Measurements from ENCODE around the gene SORCS1. TPM values are rescaled to one million over a fixed set of nuclear protein-coding genes. Genes with fewer than 3 reads are reported as not detected.

Gene SORCS1
- total and polyA plus RNA-seq, 2 of the 8 experiments (the other 6 are each of a cell fraction or from before 2014, with no cell fraction given): 4.1 to 4.6 TPM

- Histone ChIP-seq H2BK20ac (ENCODE audit: low read length) (no peak overlapping the region), H3K27me3 (replicated peaks in 1 of 4; ENCODE audit: control insufficient read depth in 3 of 4, extremely low read depth in 1 of 4, insufficient read depth in 3 of 4, low read length in 3 of 4) (peaks cover 2 to 14% (median 5%) of the 10 kb centered on the region in 4 experiments; a peak in 4 of 7 replicates), H3K79me1 (ENCODE audit: low read depth, low read length) (no peaks in the 10 kb centered on the region), H2AK5ac (ENCODE audit: low read depth, low read length) (no peak overlapping the region), H3K56ac (replicated peaks; ENCODE audit: insufficient read length, low read depth, low read length) (no peak overlapping the region), H3K23ac (ENCODE audit: insufficient read length) (no peak overlapping the region), H3K14ac (ENCODE audit: insufficient read length) (no peak overlapping the region), H2BK15ac (ENCODE audit: low read length) (no peak overlapping the region), H3K23me2 (ENCODE audit: low read depth, low read length) (no peaks in the 10 kb centered on the region), H3K4me3 (ENCODE audit: extremely low read depth in 1 of 4, insufficient read depth in 2 of 4, low read depth in 3 of 4, low read length in 4 of 4) (no peak overlapping the region), H3K9ac (replicated peaks in 1 of 4; ENCODE audit: extremely low read depth in 1 of 4, low read depth in 3 of 4, low read length in 3 of 4) (no peak overlapping the region), H3K9me3 (ENCODE audit: insufficient read depth in 2 of 2, low read depth in 1 of 2, low read length in 1 of 2) (no peaks in the 10 kb centered on the region), H3K4ac (replicated peaks; ENCODE audit: insufficient read length, low read depth, low read length) (no peak overlapping the region), H4K91ac (replicated peaks; ENCODE audit: insufficient read length, low read length) (no peak overlapping the region), H2AFZ (ENCODE audit: low read length) (no peak overlapping the region), H3K27ac (ENCODE audit: low read depth, low read length) (no peak overlapping the region), H2BK120ac (replicated peaks; ENCODE audit: low read depth, low read length) (no peak overlapping the region), H3K4me2 (ENCODE audit: insufficient read depth in 1 of 2, low read depth in 2 of 2, low read length in 2 of 2) (no peak overlapping the region), H3K36me3 (ENCODE audit: control insufficient read depth in 2 of 4, insufficient read depth in 4 of 4, low read length in 3 of 4) (no peaks in the 10 kb centered on the region), H2BK5ac (ENCODE audit: low read depth, low read length) (no peak overlapping the region), H3K79me2 (ENCODE audit: control insufficient read depth in 1 of 2, insufficient read depth in 2 of 2, low read length in 2 of 2) (no peaks in the 10 kb centered on the region), H4K20me1 (replicated peaks in 1 of 2; ENCODE audit: control insufficient read depth in 1 of 2, insufficient read depth in 2 of 2, low read length in 2 of 2) (no peaks in the 10 kb centered on the region), H3K4me1 (replicated peaks in 1 of 4; ENCODE audit: control insufficient read depth in 3 of 4, insufficient read depth in 4 of 4, low read length in 3 of 4) (peaks cover 0 to 18% (median 7%) of the 10 kb centered on the region in 4 experiments; a peak in 6 of 7 replicates), H4K8ac (ENCODE audit: extremely low read depth, insufficient read depth, low read length) (no peak overlapping the region), H3K18ac (ENCODE audit: extremely low read depth, low read length) (no peak overlapping the region), H4K5ac (ENCODE audit: insufficient read length, low read depth, low read length) (no peak overlapping the region), H2BK12ac (ENCODE audit: low read depth, low read length) (no peak overlapping the region)
- ChIA-PET CTCF (ENCODE audit: partially characterized antibody) (interaction anchor here (0.7 kb wide), 1 partner anchor 65 kb away, joined by 3 read pairs; no protein-coding TSS in a partner anchor), POLR2A (ENCODE audit: partially characterized antibody) (no interaction called here)
- 90% methylated on average over 4 of the region's 4 CpGs; no CpG with 5 or more reads in 1 of the 2 experiments for WGBS, 2 experiments (ENCODE audit: extremely low coverage in 1 of 2, insufficient coverage in 1 of 2, insufficient read length in 1 of 2, insufficient replicate concordance in 2 of 2, low coverage in 1 of 2, low lambda C conversion rate in 2 of 2, missing lambda C conversion rate in 1 of 2)
- FAIRE-seq (no peak), DNase-seq (ENCODE audit: low read depth in 1 of 2, low spot score in 2 of 2) (no peak)
- TF ChIP-seq RNF2 (IDR thresholded peaks at IDR 0.05; ENCODE audit: borderline replicate concordance, low read depth, low read length, missing control alignments, poor library complexity, severe bottlenecking): no peak
- TF ChIP-seq FOSL1 (IDR thresholded peaks at IDR 0.05; ENCODE audit: insufficient read depth, low read depth, low read length): no peak
- no peak for TF ChIP-seq CHD2 (IDR thresholded peaks at IDR 0.05; ENCODE audit: low read length)
- no peak for TF ChIP-seq HDAC2 (IDR thresholded peaks at IDR 0.05; ENCODE audit: borderline replicate concordance in 1 of 2, low read depth in 2 of 2, low read length in 2 of 2)
- TF ChIP-seq SAP30 (IDR thresholded peaks at IDR 0.05; ENCODE audit: insufficient read depth, insufficient replicate concordance, low read length): no peak
- no peak for TF ChIP-seq USF2 (IDR thresholded peaks at IDR 0.05; ENCODE audit: low read length)
- no peak for TF ChIP-seq SRF (IDR thresholded peaks at IDR 0.05; ENCODE audit: low read depth, low read length)
- no peak for TF ChIP-seq NRF1 (IDR thresholded peaks at IDR 0.05; ENCODE audit: low read depth, low read length)
- TF ChIP-seq RXRA (IDR thresholded peaks at IDR 0.05; ENCODE audit: insufficient read depth, low read depth, low read length): no peak
- no peak for TF ChIP-seq MAFK (IDR thresholded peaks at IDR 0.05; ENCODE audit: low read depth, low read length)
- no peak for TF ChIP-seq CEBPB (IDR thresholded peaks at IDR 0.05; ENCODE audit: low read depth, low read length)
- no peak for TF ChIP-seq KDM5A (IDR thresholded peaks at IDR 0.05; ENCODE audit: low read length)
These were observed 247.0 kb downstream of the SORCS1 start for GRCh38 chr10:106917452-106918055.
